Left renal cortex interstitium (tissue), 4 donors: ENCODE measurements around the gene ARMC8. TPM values are rescaled to one million over a fixed set of nuclear protein-coding genes. Genes with fewer than 3 reads are reported as not detected.

Experiments
- DNase-seq, 4 donors: peaks; one replicate each; pipeline ENCODE4 v3.0.0-alpha.2; 2013; ENCODE audit warnings: low read depth in 4 of 4, low spot score in 2 of 4, missing footprints in 1 of 4
- polyA plus RNA-seq, 4 donors: library from polyadenylated mRNA; unstranded; fragments of 120-200 nt; gene quantifications; one replicate each; pipeline ENCODE4 v1.2.1, GENCODE V29; 2013; ENCODE audit not compliant: insufficient read length in 4 of 4

Gene ARMC8
- polyA plus RNA-seq, 4 donors = 40.0 to 53.1 (median 48.3) TPM

DNA sequence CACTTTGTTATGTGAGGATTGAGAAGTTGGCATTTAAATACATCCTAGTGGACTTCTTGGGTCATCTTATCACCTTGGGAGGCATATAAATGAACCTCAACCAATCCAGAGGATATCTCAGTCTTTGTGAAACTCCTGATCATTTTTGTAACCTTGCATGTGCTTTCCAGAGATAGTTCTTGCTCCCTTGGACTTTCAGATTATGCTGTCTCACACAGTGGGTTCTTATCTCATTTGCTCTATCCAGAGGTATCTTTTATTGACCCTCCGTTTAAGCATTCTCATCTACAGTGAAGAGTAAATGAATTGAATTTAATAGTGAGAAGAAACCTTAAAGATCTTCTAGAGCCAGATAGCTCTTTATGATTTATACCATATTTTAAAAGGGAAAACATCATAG, 10.4 kb downstream of the ARMC8 start:
- no peak for DNase-seq

DNA sequence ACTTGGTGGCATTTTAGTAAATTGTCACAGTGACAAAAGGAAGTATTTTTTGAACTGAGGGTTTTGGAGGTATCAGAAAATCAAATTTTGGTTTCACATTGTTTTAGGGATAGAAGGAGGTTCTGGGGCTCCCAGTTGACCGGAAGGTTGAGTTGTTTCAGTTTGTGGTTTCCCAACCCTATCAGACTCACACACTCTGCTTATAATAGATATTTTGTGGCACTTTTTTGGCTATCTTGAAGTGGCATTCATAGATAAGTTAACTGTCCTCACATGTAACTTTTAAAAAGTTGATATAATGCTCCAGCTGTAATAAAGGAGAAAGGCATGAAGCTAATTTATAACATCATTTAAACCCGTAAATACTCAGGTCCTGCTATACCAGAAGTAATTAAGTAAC, 12.8 kb downstream of the ARMC8 start:
- no peak for DNase-seq

DNA sequence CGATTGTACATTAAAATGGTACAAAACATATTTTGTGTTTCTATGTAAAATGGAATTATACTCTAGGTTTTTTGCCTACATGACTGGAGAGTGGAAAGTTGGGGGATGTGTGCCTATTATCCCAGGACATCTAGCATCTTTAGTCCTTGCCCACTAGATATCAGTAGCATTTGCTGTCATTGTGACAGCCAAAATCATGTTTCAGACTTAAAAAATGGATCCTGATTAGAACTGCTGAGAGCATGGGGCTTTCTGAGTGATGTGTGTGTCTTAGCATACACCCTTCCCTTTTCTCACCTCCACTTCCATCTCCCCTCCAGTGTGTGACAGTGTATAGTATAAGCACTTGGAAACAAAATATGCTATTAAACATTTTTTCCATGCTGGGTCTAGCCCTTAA, 13.3 kb downstream of the ARMC8 start:
- no peak for DNase-seq

DNA sequence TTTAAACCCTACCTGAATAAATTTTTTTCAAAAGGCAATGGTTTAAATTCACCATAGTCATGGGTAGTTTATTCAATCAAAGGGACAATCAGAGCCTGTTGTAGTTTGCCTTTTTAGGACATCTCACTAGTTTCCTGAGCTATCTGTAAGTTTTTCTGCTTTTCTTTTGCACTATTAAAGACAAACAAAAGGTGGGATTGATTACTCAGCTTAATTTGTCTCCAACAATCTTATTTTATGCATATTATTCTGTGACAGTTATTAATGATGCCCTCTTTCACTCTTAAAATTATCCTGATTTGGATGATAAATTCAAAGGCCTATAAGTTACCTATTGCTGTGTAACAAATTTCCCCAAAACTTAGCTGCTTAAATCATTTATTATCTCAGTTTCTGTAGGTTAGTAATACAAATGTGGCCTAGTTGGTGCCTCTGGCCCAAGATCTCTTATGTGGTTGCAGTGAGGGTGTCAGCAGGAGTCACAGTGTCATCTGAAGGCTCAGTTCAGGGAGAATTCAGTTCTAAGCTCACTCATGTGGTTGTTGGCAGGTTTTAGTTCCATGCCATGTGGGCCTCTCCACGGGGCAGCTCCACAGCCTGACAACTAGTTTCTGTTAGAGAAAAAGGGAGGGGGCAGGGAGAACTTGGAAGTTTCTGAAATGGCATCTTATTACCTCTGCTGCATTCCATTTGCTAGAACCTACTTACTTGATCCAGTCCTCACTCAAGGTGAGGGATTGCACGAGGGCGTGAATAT, 16.0 kb downstream of the ARMC8 start:
- no peak for DNase-seq

DNA sequence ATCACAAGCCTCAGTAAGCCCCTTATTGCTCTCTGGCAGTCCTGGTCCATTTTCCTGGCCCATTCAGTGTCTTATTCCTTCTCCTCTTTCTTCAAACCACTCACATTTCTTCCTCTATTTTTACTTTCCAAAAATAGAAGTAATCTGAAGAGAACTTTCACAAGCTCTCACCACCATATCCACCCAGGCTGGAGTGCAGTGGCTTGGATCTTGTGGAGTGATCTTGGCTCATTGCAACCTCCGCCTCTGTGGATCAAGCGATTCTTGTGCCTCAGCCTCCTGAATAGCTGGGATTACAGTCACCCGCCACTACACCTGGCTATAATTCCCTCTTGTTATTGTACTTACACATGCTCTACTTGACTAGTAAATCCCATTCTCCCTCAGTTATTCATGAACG, 16.8 kb downstream of the ARMC8 start:
- DNase-seq = no peak

DNA sequence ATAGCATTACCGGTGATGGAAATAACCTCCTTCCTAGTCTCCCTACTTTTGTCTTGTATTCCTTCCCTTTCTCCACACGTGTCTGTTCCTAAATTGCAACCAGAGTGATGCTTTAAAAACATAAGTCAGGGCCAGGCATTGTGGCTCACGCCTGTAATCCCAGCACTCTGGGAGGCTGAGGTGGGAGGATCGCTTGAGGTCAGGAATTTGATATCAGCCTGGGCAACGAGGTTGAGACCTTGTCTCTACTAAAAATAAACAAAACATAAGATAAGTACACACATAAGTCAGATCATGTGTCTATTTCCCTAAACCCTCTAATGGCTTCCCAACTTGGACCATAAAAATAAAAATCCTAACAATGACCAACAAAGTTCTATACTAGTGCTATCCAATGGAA, 18.4 kb downstream of the ARMC8 start:
- DNase-seq = no peak

DNA sequence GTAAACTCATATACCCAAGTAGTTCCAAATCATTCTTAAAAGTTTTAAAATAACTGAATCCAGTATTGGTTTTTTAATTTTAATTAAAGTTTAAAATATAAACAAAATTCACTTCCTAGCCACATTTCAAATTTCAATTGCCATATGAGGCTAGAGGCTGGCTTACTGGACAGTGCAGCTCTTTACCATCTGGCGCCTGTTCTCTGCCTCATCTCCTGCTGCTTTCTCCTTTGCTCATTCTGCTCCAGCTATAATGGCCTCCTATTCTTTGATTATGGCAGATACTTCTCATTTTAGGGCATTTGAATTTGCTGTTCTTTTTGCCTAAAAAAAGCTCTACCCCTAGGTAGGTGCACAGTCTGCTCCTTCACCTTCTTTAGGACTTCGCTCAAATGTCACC, 19.1 kb downstream of the ARMC8 start:
- DNase-seq = no peak

DNA sequence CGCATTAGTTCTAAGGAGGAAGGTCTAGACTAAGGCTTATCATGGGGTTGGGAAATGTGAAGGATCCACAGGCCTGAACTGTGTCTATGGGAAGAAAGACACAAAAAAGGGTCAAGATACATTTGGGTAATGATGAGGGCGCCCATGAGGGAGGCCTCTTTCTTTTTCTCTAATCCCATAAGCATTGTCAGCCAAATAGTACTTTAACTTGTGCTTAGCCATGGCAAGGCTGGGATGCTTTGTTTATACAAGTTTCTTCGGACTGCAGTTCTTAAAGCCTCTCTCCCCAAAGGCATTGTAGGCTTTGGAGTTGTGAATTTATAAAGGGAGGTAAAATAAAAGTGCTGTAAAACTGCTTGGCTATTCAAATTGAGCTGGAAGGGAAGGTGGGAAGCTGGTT, 23.4 kb downstream of the ARMC8 start:
- no peak for DNase-seq

DNA sequence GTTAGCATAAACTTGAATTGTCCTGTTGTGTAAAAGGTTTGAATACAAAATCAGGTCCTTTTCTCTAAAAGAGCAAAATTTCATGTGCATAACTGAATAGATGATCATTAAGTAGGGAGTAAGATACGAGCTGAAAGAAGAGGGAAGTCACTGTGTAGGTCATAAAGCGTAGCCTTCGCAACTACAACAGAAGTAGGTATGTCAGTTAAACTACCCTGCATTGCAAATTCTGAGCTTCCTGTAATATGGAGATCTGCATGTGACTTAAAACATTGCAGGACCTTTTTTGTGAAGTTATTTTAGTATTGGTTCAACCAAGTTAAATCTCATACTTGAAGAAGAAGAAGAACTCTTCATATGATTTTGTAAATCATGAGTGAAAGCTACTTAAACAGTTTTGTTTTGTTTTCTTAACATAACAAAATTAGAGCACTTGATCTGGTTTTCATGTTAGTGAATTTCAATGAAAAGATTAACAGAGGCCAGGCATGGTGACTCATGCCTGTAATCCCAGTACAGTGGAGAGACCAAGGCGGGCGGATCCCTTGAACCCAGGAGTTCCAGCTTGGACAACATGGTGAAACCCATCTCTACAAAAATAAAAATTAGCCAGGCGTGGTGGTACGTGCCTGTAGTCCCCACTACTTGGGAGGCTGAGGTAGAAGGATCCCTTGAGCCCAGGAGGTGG, 26.4 kb downstream of the ARMC8 start:
- no peak for DNase-seq

DNA sequence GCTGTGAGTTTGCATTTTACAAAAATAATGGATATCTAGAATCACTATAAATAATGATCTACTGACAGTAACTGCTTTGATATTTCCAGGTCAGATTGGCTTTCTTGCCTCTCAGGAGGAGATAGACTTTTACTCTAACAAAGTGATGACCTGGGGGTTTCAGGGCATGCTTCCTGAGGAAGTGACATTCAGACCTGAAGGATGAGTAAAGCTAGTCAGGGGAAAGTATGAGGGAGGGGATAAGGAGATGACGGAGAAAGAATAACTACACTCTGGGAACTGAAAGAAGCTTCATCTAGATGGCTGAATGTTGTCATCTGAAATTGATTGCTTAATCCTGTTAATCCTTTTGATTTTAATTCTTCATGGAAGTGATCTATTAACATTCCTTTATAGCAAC, 32.2 kb downstream of the ARMC8 start:
- DNase-seq = no peak

DNA sequence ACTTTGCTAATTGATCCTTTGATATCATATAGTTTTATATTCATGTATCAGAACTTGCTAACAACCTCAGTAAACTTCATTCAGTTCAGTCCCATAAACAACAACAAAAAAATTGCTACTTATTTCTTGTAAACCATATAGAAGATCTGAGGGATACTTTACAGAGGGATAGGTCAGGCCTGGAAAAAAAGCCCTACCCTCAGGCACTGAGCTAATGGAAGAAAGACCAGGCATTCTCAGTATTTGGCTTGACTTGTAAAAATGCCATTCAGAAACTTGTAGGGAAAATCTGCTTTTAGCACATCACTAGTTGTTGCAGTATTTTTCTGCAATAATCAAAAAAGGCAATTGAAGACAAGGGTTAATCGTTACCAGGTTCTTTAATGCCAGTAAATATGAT, 33.1 kb downstream of the ARMC8 start:
- no peak for DNase-seq

DNA sequence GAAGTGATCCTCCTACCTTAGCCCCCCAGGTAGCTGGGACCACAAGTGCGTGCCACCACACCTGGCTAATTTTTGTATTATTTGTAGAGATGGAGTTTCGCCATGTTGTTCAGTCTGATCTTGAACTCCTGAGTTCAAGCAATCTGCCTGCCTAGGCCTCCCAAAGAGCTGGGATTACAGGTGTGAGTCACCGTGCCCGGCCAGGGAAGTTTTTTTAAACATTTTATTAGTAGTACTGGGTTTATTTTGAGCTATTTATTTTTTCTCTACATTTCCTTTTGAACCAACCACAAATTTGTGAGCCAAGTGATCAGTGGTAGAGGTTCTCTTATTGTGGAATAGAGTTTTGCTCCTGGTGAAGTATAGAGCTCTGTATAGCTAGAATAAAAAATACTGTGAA, 33.7 kb downstream of the ARMC8 start:
- no peak for DNase-seq

DNA sequence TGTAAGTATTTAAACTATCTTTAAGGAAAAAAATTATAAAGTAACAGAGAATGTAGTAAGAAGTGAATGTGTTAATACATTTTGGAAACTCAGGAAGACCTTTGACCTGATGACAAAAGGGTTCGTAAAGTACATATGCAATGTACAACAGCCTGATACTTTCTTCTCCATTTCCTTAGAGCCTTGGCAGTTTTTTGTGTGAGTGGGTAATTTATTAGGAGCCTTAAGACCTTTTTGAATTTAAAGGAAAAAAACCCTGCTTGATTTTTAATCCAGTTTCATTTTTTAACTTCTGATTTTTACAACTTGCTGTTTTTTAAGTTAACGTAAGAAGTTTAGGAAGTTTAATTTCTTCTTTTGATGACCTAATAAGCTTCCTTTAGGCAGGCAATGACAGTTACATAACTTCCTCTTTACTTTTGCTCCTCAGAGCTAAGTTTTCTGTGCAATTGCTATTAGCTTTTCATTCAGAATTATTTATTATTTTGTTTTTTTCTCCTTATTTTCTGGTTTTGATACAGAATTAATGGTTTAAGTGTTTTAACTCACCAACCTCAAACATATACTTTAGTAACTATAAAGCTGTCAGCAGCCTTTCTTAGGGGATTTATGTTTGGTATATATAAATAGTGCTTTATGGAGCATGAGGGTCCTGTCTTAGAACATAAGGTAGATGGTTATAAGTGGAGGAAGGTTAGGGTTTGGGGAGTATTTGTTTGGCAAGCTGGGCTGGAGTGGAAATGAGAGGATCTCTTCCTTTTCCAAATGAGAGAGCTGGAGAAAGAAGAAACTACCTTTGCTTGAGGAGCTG, 35.2 kb downstream of the ARMC8 start:
- peak in 1 of 4 donors; percentile 6 for DNase-seq

DNA sequence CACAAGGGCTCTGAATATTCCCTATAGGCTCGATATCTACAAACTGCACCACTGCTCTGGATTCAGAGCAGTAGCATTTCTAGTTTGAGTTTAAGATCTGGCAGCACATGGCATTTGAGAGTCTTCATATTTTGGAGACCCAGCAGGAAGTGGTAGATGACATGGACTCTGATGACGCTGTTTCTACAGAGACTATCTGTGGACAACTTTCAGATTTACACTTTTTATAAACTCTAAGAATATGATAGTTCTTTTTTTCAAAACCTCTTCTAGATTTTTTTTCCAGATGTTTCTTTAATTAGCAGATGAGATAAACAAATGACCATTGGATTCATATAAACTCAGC, 35.8 kb downstream of the ARMC8 start:
- DNase-seq = no peak

DNA sequence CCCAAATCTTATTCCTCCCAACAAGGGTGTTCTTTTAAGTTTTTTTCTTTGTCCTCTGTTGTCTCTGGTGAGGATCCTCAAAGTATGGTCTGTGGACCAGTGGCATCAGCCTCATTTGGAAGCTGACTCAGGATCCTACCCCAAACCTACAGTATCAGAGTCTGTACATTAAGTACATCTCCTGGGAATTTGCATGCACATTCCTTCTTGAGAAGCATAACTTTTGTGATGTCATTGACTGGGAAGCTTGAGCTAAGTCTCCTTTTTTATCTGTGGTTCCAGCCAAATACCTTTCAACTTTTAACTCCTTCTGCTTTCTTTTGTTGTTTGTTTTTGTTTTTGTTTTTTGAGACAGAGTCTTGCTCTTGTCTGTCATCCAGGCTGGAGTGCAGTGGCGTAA, 40.5 kb downstream of the ARMC8 start:
- DNase-seq = no peak

DNA sequence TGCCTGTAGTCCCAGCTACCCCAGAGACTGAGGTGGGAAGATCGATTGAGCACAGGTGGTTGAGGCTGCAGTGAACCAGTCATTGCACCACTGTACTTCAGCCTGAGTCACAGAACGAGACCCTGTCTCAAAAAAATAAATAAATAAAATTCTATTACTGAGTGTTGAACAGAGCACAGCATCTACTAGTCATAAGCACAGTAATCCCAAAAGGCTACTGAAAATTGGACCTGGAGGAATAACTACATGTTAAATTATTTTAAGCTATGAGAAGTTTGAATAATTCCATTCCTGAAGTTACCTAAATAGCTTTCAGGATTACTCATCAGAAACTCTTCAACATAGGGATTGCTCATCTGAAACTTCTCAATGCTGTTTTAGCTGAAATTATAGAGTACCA, 43.4 kb downstream of the ARMC8 start:
- DNase-seq = no peak

DNA sequence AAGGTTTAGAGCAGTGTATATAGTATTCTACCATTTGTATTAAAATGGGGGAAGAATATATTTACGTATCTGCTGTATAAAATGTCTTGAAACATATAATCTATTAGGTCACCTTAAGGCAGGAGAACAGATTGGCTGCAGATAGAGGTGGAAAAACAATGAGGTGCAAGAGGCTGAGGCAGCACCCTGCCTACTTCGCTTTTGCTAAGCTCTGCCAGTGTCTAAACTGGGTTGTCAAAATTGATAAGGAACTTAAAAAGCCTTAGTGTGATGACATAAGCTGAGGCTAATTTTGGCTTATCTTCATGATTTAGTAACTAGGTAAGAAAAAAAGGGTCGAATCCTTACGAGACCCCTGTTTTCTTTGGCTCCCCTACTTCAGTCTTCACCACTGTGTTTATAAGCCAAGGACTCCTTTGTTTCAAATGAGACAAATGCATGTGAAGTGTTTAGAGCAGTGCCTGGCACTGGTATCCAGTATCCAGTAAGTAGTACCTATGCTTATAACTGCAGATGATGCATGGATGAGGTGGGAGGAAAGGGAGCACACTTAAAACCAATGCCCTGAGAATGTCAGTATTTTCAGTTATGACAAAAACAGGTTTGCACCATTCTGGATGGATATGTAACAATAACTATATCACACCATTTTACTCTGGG, 45.7 kb downstream of the ARMC8 start:
- DNase-seq = no peak

DNA sequence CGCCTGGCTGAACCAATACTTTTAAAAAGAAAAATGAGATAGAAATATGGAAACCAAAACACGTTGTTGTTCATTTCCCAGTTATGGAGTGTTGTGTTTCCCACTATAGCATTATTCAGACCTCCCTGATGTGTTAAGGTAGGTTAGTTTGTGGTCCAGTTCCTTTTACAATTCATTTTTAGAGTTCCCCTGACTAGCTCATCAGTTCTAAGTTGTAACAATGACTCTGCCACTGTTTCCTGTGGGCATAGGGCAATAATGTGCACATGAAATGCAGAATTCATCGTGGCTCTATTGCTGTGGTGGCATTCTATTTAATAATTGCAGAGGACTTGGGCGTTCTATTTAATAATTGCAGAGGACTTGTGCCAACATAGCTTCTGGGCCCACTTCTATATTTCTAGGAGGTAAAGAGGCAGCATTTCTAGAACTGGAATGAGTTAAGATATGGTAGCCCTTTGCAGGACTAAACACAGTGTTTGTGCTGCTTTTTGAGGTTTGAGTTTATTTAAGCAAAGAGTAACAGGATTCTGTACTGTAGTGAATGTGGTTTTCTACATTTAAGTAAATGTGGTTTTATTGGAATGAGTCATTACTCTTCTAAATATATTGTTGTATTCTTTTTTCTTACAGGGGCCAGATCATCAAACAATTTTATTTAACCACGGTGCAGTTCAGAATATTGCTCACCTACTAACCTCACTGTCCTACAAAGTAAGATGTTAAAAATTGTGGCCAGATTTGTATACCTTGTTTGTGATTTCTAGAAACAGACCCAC, 47.5 kb downstream of the ARMC8 start:
- no peak for DNase-seq

DNA sequence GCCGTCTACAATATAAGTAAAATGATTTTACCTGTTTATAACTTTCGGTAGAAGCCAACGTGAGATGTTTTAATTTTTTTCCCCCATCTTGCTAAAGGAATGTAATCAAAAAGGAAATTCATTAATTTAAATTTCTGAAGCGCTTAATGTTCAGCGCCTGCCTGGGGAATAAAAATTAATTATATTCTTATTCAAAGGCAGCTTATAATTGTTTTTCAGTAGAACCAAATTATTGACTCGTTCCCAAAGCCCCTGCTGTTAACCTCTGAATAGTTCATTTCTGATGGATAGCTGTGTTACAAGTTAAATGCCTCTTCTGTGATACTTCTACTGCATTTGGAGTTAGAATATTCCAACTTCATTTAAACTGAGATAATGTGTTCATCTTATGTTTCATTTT, 51.6 kb downstream of the ARMC8 start:
- no peak for DNase-seq

DNA sequence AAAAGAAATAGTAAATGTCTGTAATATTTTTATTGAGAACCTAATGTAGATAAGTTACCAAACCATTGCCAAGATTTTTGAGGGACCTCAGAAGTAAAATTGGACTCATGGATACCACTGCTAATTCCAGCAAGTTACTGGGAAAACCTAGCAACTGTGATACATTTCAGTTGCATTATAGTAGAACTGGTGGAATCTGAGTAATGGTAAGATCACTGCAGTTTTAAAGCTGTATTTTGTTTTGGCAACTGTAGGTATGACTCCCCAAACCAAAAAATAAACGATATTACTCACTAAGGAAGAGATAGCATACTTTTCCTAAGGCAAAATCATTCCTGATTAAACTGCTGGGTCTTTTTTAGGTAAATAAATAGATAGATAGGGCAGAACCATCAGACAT, 54.0 kb downstream of the ARMC8 start:
- no peak for DNase-seq
